GM08714 (cell line): ENCODE results near the gene PADI6.

Experiments used
- H3K4me3 ChIP-seq: fragments of 200-500 bp; sonication (Bioruptor generic); 2 replicates; pipeline ENCODE4 v1.5.1; 2014; ENCODE audit warnings: mild to moderate bottlenecking, low read length, inconsistent platforms
- ZNF274 ChIP-seq: IDR thresholded peaks from 2 replicates; pipeline ENCODE4 v1.6.1; 2012; ENCODE audit warnings: mild to moderate bottlenecking, low read depth, low read length

PADI6 gene

DNA sequence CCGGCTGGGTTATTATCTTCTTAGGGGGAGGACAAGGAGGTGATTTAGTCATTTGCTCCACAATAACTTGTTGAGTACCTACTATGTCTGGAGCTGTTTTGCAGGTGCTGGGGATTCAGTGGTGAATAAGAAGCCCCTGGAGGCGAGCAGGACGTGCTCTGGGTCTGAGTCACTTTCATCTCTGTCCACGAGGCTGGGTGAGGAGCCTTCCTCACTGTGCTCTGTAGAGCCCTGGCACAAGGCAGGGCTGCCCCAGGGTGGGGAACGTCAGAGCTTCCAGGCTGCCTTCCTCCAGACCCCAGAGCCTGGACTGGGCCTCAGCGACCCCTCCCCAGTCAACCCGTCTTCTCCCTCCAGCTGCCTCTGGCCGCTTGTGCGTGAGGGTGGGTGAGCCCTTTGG lies 2.5 kb upstream of the PADI6 start:
- no peak for TF ChIP-seq ZNF274
- no peak overlapping the region for H3K4me3 ChIP-seq

DNA sequence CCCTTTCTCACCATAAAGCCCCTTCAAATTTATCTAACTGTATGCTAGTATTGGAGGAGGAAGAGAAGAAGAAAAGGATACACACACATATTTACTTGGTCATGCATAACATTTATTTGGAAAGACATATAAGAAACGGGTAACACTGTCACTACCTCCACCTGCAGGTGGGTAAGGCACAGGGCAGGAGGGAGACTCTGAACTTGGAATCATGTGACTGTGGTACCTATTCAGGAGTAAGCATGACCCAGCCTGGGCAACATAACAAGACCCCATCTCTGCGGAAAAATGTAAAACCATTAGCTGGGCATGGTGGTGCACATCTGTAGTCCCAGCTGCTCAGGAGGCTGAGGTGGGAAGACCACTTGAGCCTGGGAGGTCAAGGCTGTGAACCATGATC lies 1.4 kb upstream of the PADI6 start:
- no peak overlapping the region for H3K4me3 ChIP-seq
- TF ChIP-seq ZNF274, result no peak

DNA sequence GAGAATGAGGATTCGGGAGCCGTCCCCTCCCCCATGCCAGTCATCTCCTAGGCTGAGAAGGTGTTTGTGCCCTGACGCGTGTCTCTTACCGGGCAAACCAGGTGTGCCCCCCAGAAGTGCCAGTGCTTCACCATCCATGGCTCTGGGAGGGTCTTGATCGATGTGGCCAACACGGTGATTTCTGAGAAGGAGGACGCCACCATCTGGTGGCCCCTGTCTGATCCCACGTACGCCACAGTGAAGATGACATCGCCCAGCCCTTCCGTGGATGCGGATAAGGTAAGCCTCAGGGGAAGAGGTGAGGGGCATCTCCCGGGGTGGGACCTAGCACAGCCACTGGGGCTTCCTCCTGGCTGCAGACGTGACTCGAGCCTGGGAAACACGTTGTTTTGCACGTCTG lies 959 bp downstream of the PADI6 start:
- no peak overlapping the region for H3K4me3 ChIP-seq
- no peak for TF ChIP-seq ZNF274

DNA sequence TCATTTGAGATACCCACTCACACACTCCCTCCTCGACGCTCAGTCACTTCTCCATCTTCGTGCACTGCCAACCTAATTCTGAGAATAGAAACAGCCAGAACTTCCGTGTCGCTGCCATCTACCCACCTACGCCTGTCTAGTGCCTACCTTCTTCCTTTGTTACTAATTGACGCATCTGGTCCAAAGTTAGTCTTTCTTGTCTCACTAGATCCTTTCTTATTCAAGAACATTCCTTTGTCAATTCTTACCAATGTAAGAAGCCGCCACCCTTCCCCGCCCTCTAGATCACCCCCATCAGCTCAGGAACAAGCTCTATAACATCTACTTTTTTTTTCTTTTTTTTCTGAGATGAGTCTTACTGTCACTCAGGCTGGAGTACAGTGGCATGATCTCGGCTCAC lies 3.7 kb downstream of the PADI6 start:
- no peak for TF ChIP-seq ZNF274
- H3K4me3 ChIP-seq, result no peak overlapping the region

DNA sequence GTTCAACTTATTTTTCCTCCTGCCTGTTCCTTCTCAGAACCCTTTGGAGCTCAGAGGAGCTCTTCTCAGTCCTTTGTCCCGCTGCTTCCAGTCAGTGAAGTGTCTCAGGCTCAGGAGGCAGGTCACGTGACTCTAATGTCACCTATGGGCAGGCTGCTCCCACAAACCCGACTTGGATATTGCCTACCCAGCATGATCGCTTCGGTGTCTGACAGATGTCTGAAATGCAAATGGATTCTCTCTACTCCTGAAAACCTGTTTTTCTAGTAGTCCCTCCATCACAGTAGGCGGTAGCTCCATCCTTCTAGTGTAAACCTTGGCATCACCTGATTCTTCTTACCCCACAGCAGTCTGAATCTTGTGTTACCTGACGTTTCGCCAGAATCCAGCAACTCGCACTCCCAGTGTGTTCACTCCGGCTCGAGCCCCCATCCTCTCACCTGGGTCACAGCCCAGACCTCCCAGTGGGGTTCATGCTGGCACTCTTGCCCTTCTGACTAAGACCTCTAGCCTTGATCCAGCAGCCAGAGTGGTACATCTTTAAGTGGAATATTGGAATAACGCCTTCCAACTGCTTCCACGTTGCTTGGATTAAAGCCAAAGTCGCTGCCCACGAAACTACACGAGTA lies 5.4 kb downstream of the PADI6 start:
- TF ChIP-seq ZNF274, result no peak
- no peak overlapping the region for H3K4me3 ChIP-seq

DNA sequence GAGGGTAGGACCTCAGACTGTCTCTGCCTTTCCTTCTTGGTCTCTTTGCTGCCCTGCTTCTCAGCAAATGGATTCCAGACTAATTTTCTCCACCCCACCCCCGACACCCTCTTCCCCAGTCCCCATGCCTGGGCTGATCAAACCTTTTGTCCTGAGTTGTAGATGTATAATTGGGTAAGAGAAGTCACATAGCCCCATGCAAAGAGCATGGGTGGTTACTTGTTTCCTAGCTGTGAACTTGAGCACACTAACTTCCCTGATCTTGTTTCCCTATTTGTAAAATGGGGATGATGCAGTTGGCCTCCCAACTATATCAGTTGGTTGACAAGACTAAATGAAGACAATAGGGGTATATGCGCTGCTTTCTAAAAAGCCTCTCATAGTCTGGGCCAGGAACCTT lies 9.2 kb downstream of the PADI6 start:
- H3K4me3 ChIP-seq, result no peak overlapping the region
- TF ChIP-seq ZNF274, result no peak

DNA sequence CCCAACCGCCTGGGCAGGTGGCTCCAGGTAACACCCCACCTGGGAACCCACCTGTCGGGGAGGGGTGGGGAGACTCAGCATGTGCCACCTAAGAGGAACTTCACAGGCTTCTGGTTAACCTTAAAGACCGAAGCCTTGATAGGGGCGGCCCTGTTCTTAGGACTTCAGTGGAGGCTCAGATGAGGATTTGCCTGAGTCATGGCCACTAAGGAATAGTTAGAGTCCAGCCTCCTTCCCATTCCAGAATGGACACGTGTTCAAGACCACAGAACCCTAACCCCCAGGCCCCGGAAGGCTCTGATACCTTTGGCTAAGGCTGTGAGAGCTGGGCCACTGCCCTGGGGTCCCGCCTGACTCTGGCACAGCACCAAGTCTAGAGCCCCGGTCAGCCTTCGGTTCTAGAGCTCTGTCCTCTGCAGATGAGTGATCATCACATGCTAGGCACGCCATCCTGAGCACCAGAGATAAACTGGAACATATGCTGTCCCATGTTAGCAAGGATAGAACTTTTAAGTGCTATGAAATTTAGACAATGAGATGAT lies 20.3 kb downstream of the PADI6 start:
- no peak overlapping the region for H3K4me3 ChIP-seq
- TF ChIP-seq ZNF274, result no peak

DNA sequence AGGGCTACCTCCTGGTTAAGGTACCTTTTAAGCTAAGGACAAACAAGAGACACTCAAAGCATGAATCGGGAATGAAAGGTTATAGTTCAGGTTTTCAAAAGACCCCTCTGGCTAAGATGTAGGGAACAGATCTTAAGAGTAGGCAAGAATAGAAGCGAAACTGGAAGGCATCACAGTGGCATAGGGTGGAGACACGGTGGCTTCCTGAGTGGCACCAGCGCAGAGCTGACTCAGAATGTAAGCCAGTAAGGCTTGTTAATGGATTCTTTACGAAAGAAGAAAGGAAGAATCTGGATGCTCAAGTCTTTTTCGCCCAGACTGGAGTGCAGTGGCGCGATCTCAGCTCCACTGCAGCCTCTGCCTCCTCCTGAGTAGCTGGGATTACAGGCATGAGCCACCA lies 21.2 kb downstream of the PADI6 start:
- H3K4me3 ChIP-seq, result no peak overlapping the region
- TF ChIP-seq ZNF274, result no peak

DNA sequence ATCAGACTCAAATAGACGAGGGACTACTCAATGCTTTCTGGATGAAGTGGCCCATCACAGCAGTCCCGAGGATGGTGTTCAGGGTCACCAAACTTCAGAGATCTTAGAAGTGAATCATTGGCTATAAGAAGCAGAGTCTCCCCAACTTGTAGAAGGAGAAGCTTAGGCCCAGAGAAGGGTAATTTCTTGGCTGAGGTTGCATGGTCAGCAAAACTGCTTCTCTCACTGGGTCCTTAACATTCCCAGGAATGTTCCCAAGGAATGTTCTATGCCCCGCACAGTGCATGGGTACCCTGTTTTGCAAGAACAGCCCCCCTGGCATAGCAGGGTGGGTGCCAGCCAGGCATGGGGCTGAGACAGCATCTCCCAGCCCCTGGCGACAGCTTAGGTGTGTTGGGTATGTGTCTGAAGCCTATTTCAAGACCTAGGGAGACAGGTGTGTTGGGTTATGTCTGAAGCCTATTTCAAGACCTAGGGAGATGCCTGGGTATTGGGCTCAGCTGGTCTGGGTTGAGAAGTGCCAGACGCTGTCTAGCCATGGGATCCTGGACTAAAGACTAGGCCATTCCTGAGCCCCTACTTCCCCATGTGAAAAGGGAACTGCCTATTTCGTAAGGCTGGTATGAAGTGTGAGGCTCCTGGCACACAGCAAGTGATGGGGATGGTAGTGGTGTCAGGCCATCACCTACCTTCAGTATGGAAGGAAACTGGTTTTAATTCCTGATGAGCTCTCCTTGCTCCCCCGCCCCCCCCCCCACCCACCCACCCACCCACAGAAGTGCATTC lies 26.1 kb downstream of the PADI6 start:
- no peak for TF ChIP-seq ZNF274
- H3K4me3 ChIP-seq, result no peak overlapping the region

DNA sequence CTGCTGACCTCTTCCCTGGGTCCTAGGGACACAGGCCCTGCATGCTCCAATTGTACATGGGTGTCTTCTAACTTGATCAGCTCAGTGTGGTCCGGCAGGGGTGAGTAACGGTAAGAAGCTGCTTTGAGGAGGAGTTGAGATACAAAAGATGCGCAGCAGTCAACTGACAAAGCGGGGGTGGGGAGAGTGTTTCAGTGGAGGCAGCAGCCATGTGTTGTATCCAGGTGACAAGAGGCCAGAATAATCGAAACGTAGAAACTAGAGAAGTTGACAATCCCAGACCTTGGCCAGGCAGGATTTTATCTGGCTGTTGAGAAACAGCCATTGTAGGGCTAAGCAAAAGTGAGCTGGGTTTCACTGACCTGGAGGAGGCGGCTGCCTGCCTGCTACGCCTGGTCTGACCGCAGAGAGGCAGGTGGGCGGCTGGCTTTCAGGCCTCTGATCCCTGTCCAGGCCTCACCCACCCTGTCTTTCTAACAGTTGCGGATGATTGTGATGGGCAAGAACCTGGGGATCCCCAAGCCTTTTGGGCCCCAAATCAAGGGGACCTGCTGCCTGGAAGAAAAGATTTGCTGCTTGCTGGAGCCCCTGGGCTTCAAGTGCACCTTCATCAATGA lies 28.8 kb downstream of the PADI6 start:
- no peak overlapping the region for H3K4me3 ChIP-seq
- no peak for TF ChIP-seq ZNF274

DNA sequence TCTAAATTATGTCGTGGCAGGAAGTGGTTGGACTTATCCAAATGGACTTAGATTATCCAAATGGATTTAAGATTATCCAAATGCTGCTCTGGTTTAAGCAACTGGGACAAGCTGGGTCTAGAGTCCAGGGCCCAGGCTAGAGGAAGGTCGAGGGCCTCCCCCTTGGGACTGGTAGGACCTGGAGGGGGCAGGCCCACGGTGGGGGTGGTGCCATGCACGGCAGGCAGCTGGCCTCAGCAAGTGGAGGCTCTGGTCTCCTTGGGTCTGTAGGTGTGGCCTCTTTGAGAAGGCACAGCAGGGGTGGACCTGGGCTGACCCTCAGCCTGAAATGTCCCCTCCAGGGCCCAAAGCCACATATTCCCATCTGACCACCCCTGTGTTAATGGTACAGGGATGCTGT lies 29.8 kb downstream of the PADI6 start:
- H3K4me3 ChIP-seq, result no peak overlapping the region
- TF ChIP-seq ZNF274, result no peak

DNA sequence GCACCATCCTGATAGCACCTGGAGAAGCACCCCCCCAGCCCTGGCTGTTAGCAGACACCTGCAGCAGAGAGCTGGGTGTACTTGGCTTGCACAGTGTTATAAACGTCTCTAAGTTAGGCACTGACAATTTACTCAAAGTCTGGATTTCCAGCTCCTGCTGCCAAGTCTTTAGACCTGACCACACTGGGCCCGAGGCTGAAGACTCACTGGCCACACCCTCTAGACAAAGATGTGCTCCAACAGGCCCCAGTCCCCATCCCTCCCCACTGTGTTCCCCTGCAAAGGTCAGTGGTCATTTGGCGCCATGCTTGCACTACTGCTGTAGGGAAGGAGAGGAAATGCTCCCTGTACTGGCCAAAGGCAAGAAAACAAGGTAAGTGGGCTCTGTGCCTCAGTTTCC lies 31.1 kb downstream of the PADI6 start:
- H3K4me3 ChIP-seq, result no peak overlapping the region
- no peak for TF ChIP-seq ZNF274

DNA sequence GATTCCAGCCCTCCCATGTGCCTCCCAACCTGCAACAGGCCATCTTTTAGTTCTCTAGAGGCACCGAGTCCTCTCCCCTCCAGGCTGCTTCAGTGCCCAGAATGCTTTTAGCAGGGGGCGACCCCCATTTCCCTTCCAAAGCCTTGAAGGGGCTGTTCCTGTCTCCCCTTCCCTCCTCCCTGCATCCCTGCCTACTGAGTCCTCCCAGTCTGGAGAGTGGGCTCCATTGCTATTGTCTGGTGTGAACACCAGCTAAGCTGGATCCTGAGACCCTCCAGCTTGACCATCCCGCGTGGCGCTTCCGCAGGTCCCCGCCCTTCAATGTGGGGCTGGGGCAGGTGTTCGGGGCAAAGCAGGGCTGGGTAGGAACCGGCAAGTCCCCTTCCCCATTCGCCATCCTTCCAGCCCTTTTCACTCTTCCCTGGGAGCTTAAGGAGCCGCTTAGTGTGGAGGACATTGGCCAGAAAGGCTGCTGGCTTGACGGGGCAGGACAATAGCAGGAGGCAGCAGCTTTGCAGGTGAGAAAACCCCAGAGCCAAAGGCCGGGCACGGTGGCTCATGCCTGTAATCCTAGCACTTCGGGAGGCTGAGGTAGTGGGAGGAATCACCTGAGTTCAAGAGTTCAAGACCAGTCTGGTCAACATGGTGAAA lies 32.2 kb downstream of the PADI6 start:
- TF ChIP-seq ZNF274, result no peak
- H3K4me3 ChIP-seq, result no peak overlapping the region

DNA sequence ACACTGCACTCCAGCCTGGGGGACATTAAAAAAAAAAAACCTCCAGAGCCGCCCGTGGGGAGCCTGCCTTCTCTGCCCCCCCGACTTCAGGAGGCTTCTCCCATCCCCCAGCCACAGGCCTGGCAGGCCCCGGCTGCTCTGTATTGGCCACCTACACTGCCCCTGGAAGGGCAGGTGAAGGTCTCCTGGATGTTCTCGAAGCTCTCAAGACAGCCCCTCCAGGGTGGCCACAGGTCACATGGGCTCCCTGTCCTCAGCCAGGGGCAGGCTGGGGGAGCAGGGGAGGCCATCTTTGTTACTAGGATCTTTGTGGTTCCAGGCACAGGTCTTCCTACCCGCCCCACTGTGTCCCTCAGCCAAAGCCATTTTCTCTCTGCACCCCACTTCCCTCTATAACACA lies 32.8 kb downstream of the PADI6 start:
- TF ChIP-seq ZNF274, result no peak
- no peak overlapping the region for H3K4me3 ChIP-seq
